GM12872 (cell line): ENCODE results near the gene OSER1.

Experiments used
- CTCF ChIP-seq: IDR thresholded peaks from 3 replicates; pipeline ENCODE4 v1.5.1; 2011; ENCODE audit warnings: low read depth, mild to moderate bottlenecking, low read length, moderate library complexity; ENCODE audit not compliant: insufficient read depth

Gene OSER1

GRCh38 chr20:44180814-44181213 lies 29.8 kb downstream of the OSER1 start:
- TF ChIP-seq CTCF = no peak

GRCh38 chr20:44176833-44177534 lies 33.6 kb downstream of the OSER1 start:
- no peak for TF ChIP-seq CTCF

- TF ChIP-seq CTCF = no peak
Observed at GRCh38 chr20:44174996-44175765, 35.4 kb downstream of the OSER1 start.

- TF ChIP-seq CTCF = no peak
Observed at GRCh38 chr20:44173846-44174245, 36.7 kb downstream of the OSER1 start.

GRCh38 chr20:44173116-44173515 lies 37.5 kb downstream of the OSER1 start:
- TF ChIP-seq CTCF = no peak

- no peak for TF ChIP-seq CTCF
Observed at GRCh38 chr20:44172572-44172950, 38.0 kb downstream of the OSER1 start.

GRCh38 chr20:44171775-44172571 lies 38.6 kb downstream of the OSER1 start:
- TF ChIP-seq CTCF = no peak
